GM19452 (cell line): ENCODE results near the gene KDR.

Experiments
- ATAC-seq: cut with Tn5 transposase; IDR thresholded peaks from one replicate; pipeline ENCODE4 v1.9.1; 2021; ENCODE audit not compliant: unreplicated experiment

Gene KDR

GRCh38 chr4:55080174-55080865 is 45.1 kb downstream of the KDR start:
- no peak for ATAC-seq

GRCh38 chr4:55079451-55080173 is 45.8 kb downstream of the KDR start:
- no peak for ATAC-seq

GRCh38 chr4:55078987-55079386 is 46.4 kb downstream of the KDR start:
- ATAC-seq, result no peak

- no peak for ATAC-seq
Measured at GRCh38 chr4:55077577-55077976, 47.8 kb downstream of the KDR start.

- no peak for ATAC-seq
Measured at GRCh38 chr4:55075823-55076716, 49.3 kb downstream of the KDR start.

- ATAC-seq, result no peak
Measured at GRCh38 chr4:55075376-55075775, 50.0 kb downstream of the KDR start.

- no peak for ATAC-seq
Measured at GRCh38 chr4:55074386-55074785, 51.0 kb downstream of the KDR start.

- ATAC-seq, result no peak
Measured at GRCh38 chr4:55071951-55072350, 53.4 kb downstream of the KDR start.

- ATAC-seq, result no peak
Measured at GRCh38 chr4:55069248-55069647, 56.1 kb downstream of the KDR start.

- ATAC-seq, result no peak
Measured at GRCh38 chr4:55068522-55068921, 56.9 kb downstream of the KDR start.

GRCh38 chr4:55066018-55066417 is 59.4 kb downstream of the KDR start:
- no peak for ATAC-seq

- no peak for ATAC-seq
Measured at GRCh38 chr4:55055529-55055928, 69.9 kb downstream of the KDR start.

GRCh38 chr4:55051532-55051931 is 73.9 kb downstream of the KDR start:
- no peak for ATAC-seq

GRCh38 chr4:55050418-55050950 is 74.9 kb downstream of the KDR start:
- no peak for ATAC-seq

GRCh38 chr4:55038176-55038890 is 87.1 kb downstream of the KDR start:
- ATAC-seq, result no peak

- no peak for ATAC-seq
Measured at GRCh38 chr4:55037728-55038127, 87.7 kb downstream of the KDR start.

- no peak for ATAC-seq
Measured at GRCh38 chr4:55036405-55036804, 89.0 kb downstream of the KDR start.

GRCh38 chr4:55035892-55036291 is 89.5 kb downstream of the KDR start:
- ATAC-seq, result no peak

GRCh38 chr4:55033296-55033695 is 92.1 kb downstream of the KDR start:
- no peak for ATAC-seq

GRCh38 chr4:55032788-55033187 is 92.6 kb downstream of the KDR start:
- no peak for ATAC-seq

GRCh38 chr4:55032179-55032578 is 93.2 kb downstream of the KDR start:
- ATAC-seq, result no peak
